HepG2 (cell line): Measurements from ENCODE around the gene LANCL1. TPM values are rescaled to one million over a fixed set of nuclear protein-coding genes. Genes with fewer than 3 reads are reported as not detected.

Source experiments
- ARID2 ChIP-seq: sonication (generic); formaldehyde crosslinking; IDR thresholded peaks from 2 replicates; pipeline ENCODE4 v1.8.1; 2022; ENCODE audit warnings: mild to moderate bottlenecking, missing genetic modification reagents, borderline replicate concordance
- PHF20 ChIP-seq: sonication (generic); formaldehyde crosslinking; IDR thresholded peaks from 2 replicates; pipeline ENCODE4 v1.5.0; 2020; ENCODE audit warnings: mild to moderate bottlenecking, missing genetic modification reagents
- RBFOX2 ChIP-seq: fragments of 200-400 bp; formaldehyde crosslinking; IDR thresholded peaks from 2 replicates; pipeline ENCODE4 v1.6.1; 2017; ENCODE audit warnings: low read depth, mild to moderate bottlenecking, low read length
- SAP130 ChIP-seq: IDR thresholded peaks from 2 replicates; pipeline ENCODE4 v1.6.1; 2016; ENCODE audit warnings: low read depth
- ZNF138 ChIP-seq: sonication (generic); formaldehyde crosslinking; IDR thresholded peaks from 2 replicates; pipeline ENCODE4 v1.5.0; 2020; ENCODE audit warnings: mild to moderate bottlenecking, low read depth, missing genetic modification reagents
- ZNF17 ChIP-seq: sonication (generic); formaldehyde crosslinking; IDR thresholded peaks from 2 replicates; pipeline ENCODE4 v1.5.0; 2020; ENCODE audit warnings: mild to moderate bottlenecking, missing genetic modification reagents
- ZNF331 ChIP-seq: sonication (generic); formaldehyde crosslinking; IDR thresholded peaks from 2 replicates; pipeline ENCODE4 v1.4.0; 2020; ENCODE audit warnings: missing genetic modification reagents
- ZNF550 ChIP-seq: sonication (generic); formaldehyde crosslinking; IDR thresholded peaks from 2 replicates; pipeline ENCODE4 v1.4.0; 2020; ENCODE audit warnings: mild to moderate bottlenecking, missing genetic modification reagents, borderline replicate concordance
- ZNF678 ChIP-seq: sonication (generic); formaldehyde crosslinking; IDR thresholded peaks from 2 replicates; pipeline ENCODE4 v1.4.0; 2020; ENCODE audit warnings: mild to moderate bottlenecking, missing genetic modification reagents
- ZNF737 ChIP-seq: sonication (generic); formaldehyde crosslinking; IDR thresholded peaks from 2 replicates; pipeline ENCODE4 v1.5.0; 2020; ENCODE audit warnings: missing genetic modification reagents, mild to moderate bottlenecking, borderline replicate concordance
- ZNF782 ChIP-seq: sonication (generic); formaldehyde crosslinking; IDR thresholded peaks from 2 replicates; pipeline ENCODE4 v1.4.0; 2020; ENCODE audit warnings: missing genetic modification reagents, mild to moderate bottlenecking, borderline replicate concordance
- ZSCAN25 ChIP-seq: sonication (generic); formaldehyde crosslinking; IDR thresholded peaks from 2 replicates; pipeline ENCODE4 v1.8.0; 2022; ENCODE audit warnings: mild to moderate bottlenecking, missing genetic modification reagents
- polyA plus RNA-seq, 8 experiments: library from polyadenylated mRNA; depleted of rRNA in 3 of 8; stranded (reverse) in 7 of 8; unstranded in 1 of 8; fragments of >200 nt; fragmentation: Illumina TruSeq in 4 of 8; extraction: Trizol in 4 of 8; gene quantifications; 2 replicates each; pipeline versions ENCODE4 v1.2.1 to v1.2.3, GENCODE V29; 2011 to 2016; ENCODE audit warnings: low read depth in 4 of 8, missing spikeins in 1 of 8, mixed read lengths in 1 of 8; ENCODE audit not compliant: insufficient read depth in 1 of 8
- total RNA-seq, 5 experiments: library from RNA; depleted of rRNA; stranded (reverse); fragments of >200 nt; fragmentation: Illumina TruSeq; extraction: Trizol; gene quantifications; 2 replicates each; pipeline ENCODE4 v1.2.3, GENCODE V29; 2016; ENCODE audit warnings: low read depth in 1 of 5
- TF ChIP-seq, protein P1 (sequence below): sonication (generic); formaldehyde crosslinking; IDR thresholded peaks from 2 replicates; pipeline ENCODE4 v1.8.0; 2022; ENCODE audit warnings: mild to moderate bottlenecking, missing genetic modification reagents, moderate library complexity
- TF ChIP-seq, protein P2 (sequence below): sonication (generic); formaldehyde crosslinking; IDR thresholded peaks from 2 replicates; pipeline ENCODE4 v1.5.1; 2020; ENCODE audit warnings: missing genetic modification reagents, mild to moderate bottlenecking, borderline replicate concordance
- TF ChIP-seq, protein P3 (sequence below): sonication (generic); formaldehyde crosslinking; IDR thresholded peaks from 2 replicates; pipeline ENCODE4 v1.5.0; 2020; ENCODE audit warnings: missing genetic modification reagents
- TF ChIP-seq, protein P4 (sequence below): sonication (generic); formaldehyde crosslinking; IDR thresholded peaks from 2 replicates; pipeline ENCODE4 v1.4.0; 2020; ENCODE audit warnings: missing genetic modification reagents
- TF ChIP-seq, protein P5 (sequence below): sonication (generic); formaldehyde crosslinking; conservative IDR thresholded peaks from 2 replicates; pipeline ENCODE4 v1.4.0; 2020; ENCODE audit warnings: missing genetic modification reagents
- TF ChIP-seq, protein P6 (sequence below): sonication (generic); formaldehyde crosslinking; IDR thresholded peaks from 2 replicates; pipeline ENCODE4 v1.4.0; 2020; ENCODE audit warnings: mild to moderate bottlenecking, missing genetic modification reagents

The LANCL1 gene
- total and polyA plus RNA-seq, 2 of the 13 experiments (the other 11 are each of a cell fraction or from before 2014, with no cell fraction given) = 53.5 to 67.7 TPM

DNA sequence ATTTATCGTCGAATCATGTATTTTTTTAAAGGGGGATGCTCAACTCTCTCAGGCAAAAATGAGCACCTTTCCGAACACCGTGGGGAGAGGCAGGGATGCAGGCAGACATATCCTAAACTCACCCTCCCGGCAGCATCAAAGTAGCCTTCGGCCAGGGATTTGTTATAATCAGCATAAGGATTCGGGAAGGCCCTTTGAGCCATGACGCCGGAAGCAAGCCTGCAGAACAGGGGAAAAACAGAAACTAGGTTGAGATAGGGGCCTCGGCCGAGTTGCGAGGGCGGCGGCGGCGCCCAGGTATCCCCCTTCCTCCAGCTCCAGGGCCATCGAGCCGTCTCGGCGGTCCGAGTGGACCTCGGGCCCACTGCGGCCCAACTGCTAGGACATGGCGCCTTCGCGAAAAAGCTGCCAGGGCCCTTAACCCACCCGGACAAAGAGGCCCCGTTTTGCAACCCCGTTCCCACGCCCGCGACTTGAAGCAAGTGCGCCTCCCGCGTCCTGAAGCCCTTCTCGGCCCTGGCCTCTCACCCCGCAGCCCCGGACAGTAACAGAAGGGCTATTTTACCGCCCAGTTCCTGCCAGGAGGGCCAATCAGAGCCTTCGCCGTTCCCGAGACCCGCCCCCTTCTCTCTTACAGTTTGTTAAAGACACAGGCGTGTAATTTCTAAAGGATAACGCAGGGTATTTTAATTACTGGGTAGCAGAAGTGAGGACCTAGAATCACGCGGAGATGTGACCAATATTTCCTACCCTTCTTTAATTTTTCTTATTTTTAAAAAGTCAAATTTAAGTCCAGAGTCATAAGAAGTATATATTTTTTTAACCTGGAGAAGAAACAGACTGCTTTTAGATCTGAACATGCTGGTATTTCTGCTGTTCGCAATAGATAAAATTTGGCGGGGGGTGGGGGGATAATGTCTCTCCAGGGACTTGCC is at the start of gene LANCL1 (continued):
- TF ChIP-seq SAP130 (CRISPR knock-in tag) (peak; percentile 91), ZSCAN25 (CRISPR knock-in tag) (peak; percentile 79), ARID2 (peak; percentile 56; the same call in 1 of the 2 replicates), ZNF138 (CRISPR knock-in tag) (no peak), PHF20 (CRISPR knock-in tag) (peak; percentile 83), ZNF678 (CRISPR knock-in tag) (no peak), ZNF17 (no peak), ZNF550 (CRISPR knock-in tag) (peak; percentile 25; the same call in 1 of the 2 replicates), ZNF782 (CRISPR knock-in tag) (peak; percentile 90; the same call in 1 of the 2 replicates), ZNF331 (peak; percentile 61; the same call in 1 of the 2 replicates), RBFOX2 (peak; percentile 92), ZNF737 (CRISPR knock-in tag) (no peak)
- TF ChIP-seq, protein P1, sequence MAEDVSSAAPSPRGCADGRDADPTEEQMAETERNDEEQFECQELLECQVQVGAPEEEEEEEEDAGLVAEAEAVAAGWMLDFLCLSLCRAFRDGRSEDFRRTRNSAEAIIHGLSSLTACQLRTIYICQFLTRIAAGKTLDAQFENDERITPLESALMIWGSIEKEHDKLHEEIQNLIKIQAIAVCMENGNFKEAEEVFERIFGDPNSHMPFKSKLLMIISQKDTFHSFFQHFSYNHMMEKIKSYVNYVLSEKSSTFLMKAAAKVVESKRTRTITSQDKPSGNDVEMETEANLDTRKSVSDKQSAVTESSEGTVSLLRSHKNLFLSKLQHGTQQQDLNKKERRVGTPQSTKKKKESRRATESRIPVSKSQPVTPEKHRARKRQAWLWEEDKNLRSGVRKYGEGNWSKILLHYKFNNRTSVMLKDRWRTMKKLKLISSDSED (CRISPR knock-in tag) = no peak
- TF ChIP-seq, protein P2, sequence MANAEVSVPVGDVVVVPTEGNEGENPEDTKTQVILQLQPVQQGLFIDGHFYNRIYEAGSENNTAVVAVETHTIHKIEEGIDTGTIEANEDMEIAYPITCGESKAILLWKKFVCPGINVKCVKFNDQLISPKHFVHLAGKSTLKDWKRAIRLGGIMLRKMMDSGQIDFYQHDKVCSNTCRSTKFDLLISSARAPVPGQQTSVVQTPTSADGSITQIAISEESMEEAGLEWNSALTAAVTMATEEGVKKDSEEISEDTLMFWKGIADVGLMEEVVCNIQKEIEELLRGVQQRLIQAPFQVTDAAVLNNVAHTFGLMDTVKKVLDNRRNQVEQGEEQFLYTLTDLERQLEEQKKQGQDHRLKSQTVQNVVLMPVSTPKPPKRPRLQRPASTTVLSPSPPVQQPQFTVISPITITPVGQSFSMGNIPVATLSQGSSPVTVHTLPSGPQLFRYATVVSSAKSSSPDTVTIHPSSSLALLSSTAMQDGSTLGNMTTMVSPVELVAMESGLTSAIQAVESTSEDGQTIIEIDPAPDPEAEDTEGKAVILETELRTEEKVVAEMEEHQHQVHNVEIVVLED (CRISPR knock-in tag) = peak; percentile 66; the same call in 1 of the 2 replicates
- TF ChIP-seq, protein P3, sequence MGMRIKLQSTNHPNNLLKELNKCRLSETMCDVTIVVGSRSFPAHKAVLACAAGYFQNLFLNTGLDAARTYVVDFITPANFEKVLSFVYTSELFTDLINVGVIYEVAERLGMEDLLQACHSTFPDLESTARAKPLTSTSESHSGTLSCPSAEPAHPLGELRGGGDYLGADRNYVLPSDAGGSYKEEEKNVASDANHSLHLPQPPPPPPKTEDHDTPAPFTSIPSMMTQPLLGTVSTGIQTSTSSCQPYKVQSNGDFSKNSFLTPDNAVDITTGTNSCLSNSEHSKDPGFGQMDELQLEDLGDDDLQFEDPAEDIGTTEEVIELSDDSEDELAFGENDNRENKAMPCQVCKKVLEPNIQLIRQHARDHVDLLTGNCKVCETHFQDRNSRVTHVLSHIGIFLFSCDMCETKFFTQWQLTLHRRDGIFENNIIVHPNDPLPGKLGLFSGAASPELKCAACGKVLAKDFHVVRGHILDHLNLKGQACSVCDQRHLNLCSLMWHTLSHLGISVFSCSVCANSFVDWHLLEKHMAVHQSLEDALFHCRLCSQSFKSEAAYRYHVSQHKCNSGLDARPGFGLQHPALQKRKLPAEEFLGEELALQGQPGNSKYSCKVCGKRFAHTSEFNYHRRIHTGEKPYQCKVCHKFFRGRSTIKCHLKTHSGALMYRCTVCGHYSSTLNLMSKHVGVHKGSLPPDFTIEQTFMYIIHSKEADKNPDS (CRISPR knock-in tag) = no peak
- TF ChIP-seq, protein P4, sequence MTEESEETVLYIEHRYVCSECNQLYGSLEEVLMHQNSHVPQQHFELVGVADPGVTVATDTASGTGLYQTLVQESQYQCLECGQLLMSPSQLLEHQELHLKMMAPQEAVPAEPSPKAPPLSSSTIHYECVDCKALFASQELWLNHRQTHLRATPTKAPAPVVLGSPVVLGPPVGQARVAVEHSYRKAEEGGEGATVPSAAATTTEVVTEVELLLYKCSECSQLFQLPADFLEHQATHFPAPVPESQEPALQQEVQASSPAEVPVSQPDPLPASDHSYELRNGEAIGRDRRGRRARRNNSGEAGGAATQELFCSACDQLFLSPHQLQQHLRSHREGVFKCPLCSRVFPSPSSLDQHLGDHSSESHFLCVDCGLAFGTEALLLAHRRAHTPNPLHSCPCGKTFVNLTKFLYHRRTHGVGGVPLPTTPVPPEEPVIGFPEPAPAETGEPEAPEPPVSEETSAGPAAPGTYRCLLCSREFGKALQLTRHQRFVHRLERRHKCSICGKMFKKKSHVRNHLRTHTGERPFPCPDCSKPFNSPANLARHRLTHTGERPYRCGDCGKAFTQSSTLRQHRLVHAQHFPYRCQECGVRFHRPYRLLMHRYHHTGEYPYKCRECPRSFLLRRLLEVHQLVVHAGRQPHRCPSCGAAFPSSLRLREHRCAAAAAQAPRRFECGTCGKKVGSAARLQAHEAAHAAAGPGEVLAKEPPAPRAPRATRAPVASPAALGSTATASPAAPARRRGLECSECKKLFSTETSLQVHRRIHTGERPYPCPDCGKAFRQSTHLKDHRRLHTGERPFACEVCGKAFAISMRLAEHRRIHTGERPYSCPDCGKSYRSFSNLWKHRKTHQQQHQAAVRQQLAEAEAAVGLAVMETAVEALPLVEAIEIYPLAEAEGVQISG (CRISPR knock-in tag) = peak; percentile 75
- TF ChIP-seq, protein P5, sequence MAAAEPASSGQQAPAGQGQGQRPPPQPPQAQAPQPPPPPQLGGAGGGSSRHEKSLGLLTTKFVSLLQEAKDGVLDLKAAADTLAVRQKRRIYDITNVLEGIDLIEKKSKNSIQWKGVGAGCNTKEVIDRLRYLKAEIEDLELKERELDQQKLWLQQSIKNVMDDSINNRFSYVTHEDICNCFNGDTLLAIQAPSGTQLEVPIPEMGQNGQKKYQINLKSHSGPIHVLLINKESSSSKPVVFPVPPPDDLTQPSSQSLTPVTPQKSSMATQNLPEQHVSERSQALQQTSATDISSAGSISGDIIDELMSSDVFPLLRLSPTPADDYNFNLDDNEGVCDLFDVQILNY (CRISPR knock-in tag) = no peak; the same call in 1 of the 2 replicates
- TF ChIP-seq, protein P6, sequence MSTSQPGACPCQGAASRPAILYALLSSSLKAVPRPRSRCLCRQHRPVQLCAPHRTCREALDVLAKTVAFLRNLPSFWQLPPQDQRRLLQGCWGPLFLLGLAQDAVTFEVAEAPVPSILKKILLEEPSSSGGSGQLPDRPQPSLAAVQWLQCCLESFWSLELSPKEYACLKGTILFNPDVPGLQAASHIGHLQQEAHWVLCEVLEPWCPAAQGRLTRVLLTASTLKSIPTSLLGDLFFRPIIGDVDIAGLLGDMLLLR (CRISPR knock-in tag) = no peak; the same call in 1 of the 2 replicates
